ENCODE data around the gene HSPBAP1. TPM values are rescaled to one million over a fixed set of nuclear protein-coding genes. Genes with fewer than 3 reads are reported as not detected.

HSPBAP1 gene
- total and polyA plus RNA-seq, 7 donors = 3.0 to 13.8 (median 11.1) TPM

GRCh38 chr3:122784436-122784835 lies 9.2 kb downstream of the HSPBAP1 start:
- Histone ChIP-seq H3K4me3 (no peak overlapping the region), H3K4me1 (peaks cover 0 to 8% (median 0%) of the 10 kb centered on the region in 4 donors), H3K27ac (no peak overlapping the region), H3K36me3 (no peaks in the 10 kb centered on the region), H3K9me3 (no peaks in the 10 kb centered on the region), H3K27me3 (no peaks in the 10 kb centered on the region)
- WGBS, 2 donors = 90 to 100% methylated on average over 1 of the region's 1 CpG
- intact Hi-C loops (cut with DNase I) = no loop called here
- DNase-seq = no peak
- TF ChIP-seq EP300 (IDR thresholded peaks at IDR 0.05) = no peak
- no peak for TF ChIP-seq CTCF (IDR thresholded peaks at IDR 0.05)
- no peak for TF ChIP-seq POLR2AphosphoS5 (IDR thresholded peaks at IDR 0.05)
- TF ChIP-seq POLR2A (IDR thresholded peaks at IDR 0.05) = no peak

GRCh38 chr3:122782804-122783203 lies 10.8 kb downstream of the HSPBAP1 start:
- no peak for DNase-seq
- 95 to 96% methylated on average over 1 of the region's 1 CpG for WGBS, 2 donors
- intact Hi-C loops (cut with DNase I) = no loop called here
- H3K4me3 ChIP-seq = no peak overlapping the region
- no peaks in the 10 kb centered on the region for H3K9me3 ChIP-seq
- H3K27me3 ChIP-seq = no peaks in the 10 kb centered on the region
- H3K36me3 ChIP-seq = no peaks in the 10 kb centered on the region
- TF ChIP-seq EP300 (IDR thresholded peaks at IDR 0.05) (no peak), POLR2AphosphoS5 (IDR thresholded peaks at IDR 0.05) (no peak), POLR2A (IDR thresholded peaks at IDR 0.05) (no peak), CTCF (IDR thresholded peaks at IDR 0.05) (no peak)
- H3K27ac ChIP-seq = no peak overlapping the region
- H3K4me1 ChIP-seq = peaks cover 0 to 8% (median 0%) of the 10 kb centered on the region in 4 donors

- Histone ChIP-seq H3K4me1 (no peaks in the 10 kb centered on the region), H3K27me3 (no peaks in the 10 kb centered on the region), H3K9me3 (no peaks in the 10 kb centered on the region), H3K36me3 (peaks cover 0 to 6% (median 0%) of the 10 kb centered on the region in 4 donors), H3K27ac (no peak overlapping the region), H3K4me3 (no peak overlapping the region)
- DNase-seq = no peak
- TF ChIP-seq EP300 (IDR thresholded peaks at IDR 0.05) = no peak
- no peak for TF ChIP-seq POLR2A (IDR thresholded peaks at IDR 0.05)
- no peak for TF ChIP-seq CTCF (IDR thresholded peaks at IDR 0.05)
- no peak for TF ChIP-seq POLR2AphosphoS5 (IDR thresholded peaks at IDR 0.05)
- 90 to 91% methylated on average over 3 of the region's 3 CpGs for WGBS, 2 donors
- intact Hi-C loops (cut with DNase I) = no loop called here
These were observed 16.1 kb downstream of the HSPBAP1 start for GRCh38 chr3:122777563-122777962.

GRCh38 chr3:122776675-122777468 lies 16.8 kb downstream of the HSPBAP1 start:
- Histone ChIP-seq H3K27ac (no peak overlapping the region), H3K4me3 (no peak overlapping the region), H3K4me1 (no peaks in the 10 kb centered on the region), H3K36me3 (peaks cover 0 to 6% (median 0%) of the 10 kb centered on the region in 4 donors), H3K9me3 (no peaks in the 10 kb centered on the region), H3K27me3 (no peaks in the 10 kb centered on the region)
- 71 to 80% methylated on average over 5 of the region's 5 CpGs for WGBS, 2 donors
- intact Hi-C loops (cut with DNase I) = no loop called here
- no peak for DNase-seq
- TF ChIP-seq POLR2A (IDR thresholded peaks at IDR 0.05) = no peak
- TF ChIP-seq CTCF (IDR thresholded peaks at IDR 0.05) = no peak
- TF ChIP-seq POLR2AphosphoS5 (IDR thresholded peaks at IDR 0.05) = no peak
- TF ChIP-seq EP300 (IDR thresholded peaks at IDR 0.05) = no peak

All from sigmoid colon (tissue), 7 donors.